Parathyroid adenoma (tissue), 2 donors: ENCODE data around the gene RIC3.

Experiments used
- H2AFZ ChIP-seq: fragments of 300-600 bp; sonication (generic); one replicate; pipeline ENCODE4 v1.7.0; 2017; ENCODE audit warnings: antibody characterized with exemption, mild to moderate bottlenecking
- H3K27ac ChIP-seq: fragments of 300-600 bp; sonication (generic); one replicate; pipeline ENCODE4 v1.7.0; 2017
- H3K27me3 ChIP-seq: fragments of 300-600 bp; sonication (generic); one replicate; pipeline ENCODE4 v1.7.0; 2017; ENCODE audit warnings: low read length; ENCODE audit not compliant: control insufficient read depth, insufficient read depth
- H3K36me3 ChIP-seq: fragments of 300-600 bp; sonication (generic); one replicate; pipeline ENCODE4 v1.7.0; 2017; ENCODE audit warnings: low read length; ENCODE audit not compliant: control insufficient read depth, insufficient read depth
- H3K4me1 ChIP-seq: fragments of 300-600 bp; sonication (generic); one replicate; pipeline ENCODE4 v1.7.0; 2017; ENCODE audit warnings: control low read depth
- H3K4me2 ChIP-seq: fragments of 300-600 bp; sonication (generic); one replicate; pipeline ENCODE4 v1.7.0; 2017; ENCODE audit warnings: low read length
- H3K4me3 ChIP-seq: fragments of 300-600 bp; sonication (generic); one replicate; pipeline ENCODE4 v1.7.0; 2017; ENCODE audit warnings: low read depth, low read length
- H3K79me2 ChIP-seq: fragments of 300-600 bp; sonication (generic); one replicate; pipeline ENCODE4 v1.7.0; 2017; ENCODE audit warnings: control low read depth
- H3K9ac ChIP-seq: fragments of 300-600 bp; sonication (generic); one replicate; pipeline ENCODE4 v1.7.0; 2017; ENCODE audit warnings: mild to moderate bottlenecking
- H3K9me3 ChIP-seq: fragments of 300-600 bp; sonication (generic); one replicate; pipeline ENCODE4 v1.7.0; 2017; ENCODE audit warnings: low read length; ENCODE audit not compliant: control insufficient read depth
- CTCF ChIP-seq: fragments of 300-600 bp; sonication (generic); IDR thresholded peaks from one replicate; pipeline ENCODE4 v1.7.0; 2017; ENCODE audit warnings: antibody characterized with exemption, mild to moderate bottlenecking
- donor health status: primary hyperparathyroidism.

Gene RIC3

GRCh38 chr11:8061555-8062428 is 107.0 kb downstream of the RIC3 start:
- Histone ChIP-seq H3K4me3 (no peak overlapping the region), H3K4me1 (peaks cover 46% of the 10 kb centered on the region), H3K9me3 (no peaks in the 10 kb centered on the region), H3K9ac (no peak overlapping the region), H3K79me2 (peaks cover 2% of the 10 kb centered on the region), H3K27ac (no peak overlapping the region), H2AFZ (no peak overlapping the region), H3K4me2 (no peak overlapping the region), H3K27me3 (no peaks in the 10 kb centered on the region), H3K36me3 (no peaks in the 10 kb centered on the region)
- TF ChIP-seq CTCF, result no peak

GRCh38 chr11:8060801-8061554 is 107.8 kb downstream of the RIC3 start:
- Histone ChIP-seq H3K9ac (no peak overlapping the region), H3K9me3 (no peaks in the 10 kb centered on the region), H3K4me1 (peaks cover 38% of the 10 kb centered on the region), H3K79me2 (peaks cover 2% of the 10 kb centered on the region), H3K27ac (peak overlapping the region; percentile 93), H3K36me3 (no peaks in the 10 kb centered on the region), H3K4me2 (no peak overlapping the region), H3K4me3 (no peak overlapping the region), H2AFZ (no peak overlapping the region), H3K27me3 (no peaks in the 10 kb centered on the region)
- TF ChIP-seq CTCF, result no peak

GRCh38 chr11:8060146-8060719 is 108.6 kb downstream of the RIC3 start:
- H3K27me3 ChIP-seq, result no peaks in the 10 kb centered on the region
- H3K79me2 ChIP-seq, result peaks cover 2% of the 10 kb centered on the region
- H3K4me1 ChIP-seq, result peaks cover 36% of the 10 kb centered on the region
- H3K9ac ChIP-seq, result peak overlapping the region; percentile 2
- H3K36me3 ChIP-seq, result no peaks in the 10 kb centered on the region
- no peak overlapping the region for H2AFZ ChIP-seq
- TF ChIP-seq CTCF, result no peak
- no peaks in the 10 kb centered on the region for H3K9me3 ChIP-seq
- no peak overlapping the region for H3K4me3 ChIP-seq
- H3K27ac ChIP-seq, result peak overlapping the region; percentile 93
- H3K4me2 ChIP-seq, result peak overlapping the region; percentile 48

GRCh38 chr11:8059571-8060011 is 109.2 kb downstream of the RIC3 start:
- Histone ChIP-seq H3K36me3 (no peaks in the 10 kb centered on the region), H3K9ac (no peak overlapping the region), H3K4me3 (no peak overlapping the region), H2AFZ (peak overlapping the region; percentile 42), H3K9me3 (no peaks in the 10 kb centered on the region), H3K4me1 (peaks cover 36% of the 10 kb centered on the region), H3K4me2 (peak overlapping the region; percentile 50), H3K27me3 (no peaks in the 10 kb centered on the region), H3K27ac (peak overlapping the region; percentile 93), H3K79me2 (peaks cover 2% of the 10 kb centered on the region)
- TF ChIP-seq CTCF, result no peak
